GM21423 (cell line): Measurements from ENCODE around the gene C5.

Experiments
- ATAC-seq: cut with Tn5 transposase; IDR thresholded peaks from one replicate; pipeline ENCODE4 v1.9.1; 2021; ENCODE audit warnings: mild to moderate bottlenecking, moderate library complexity; ENCODE audit not compliant: unreplicated experiment

C5 gene

GRCh38 chr9:120927269-120928014 lies 122.6 kb downstream of the C5 start:
- no peak for ATAC-seq

DNA sequence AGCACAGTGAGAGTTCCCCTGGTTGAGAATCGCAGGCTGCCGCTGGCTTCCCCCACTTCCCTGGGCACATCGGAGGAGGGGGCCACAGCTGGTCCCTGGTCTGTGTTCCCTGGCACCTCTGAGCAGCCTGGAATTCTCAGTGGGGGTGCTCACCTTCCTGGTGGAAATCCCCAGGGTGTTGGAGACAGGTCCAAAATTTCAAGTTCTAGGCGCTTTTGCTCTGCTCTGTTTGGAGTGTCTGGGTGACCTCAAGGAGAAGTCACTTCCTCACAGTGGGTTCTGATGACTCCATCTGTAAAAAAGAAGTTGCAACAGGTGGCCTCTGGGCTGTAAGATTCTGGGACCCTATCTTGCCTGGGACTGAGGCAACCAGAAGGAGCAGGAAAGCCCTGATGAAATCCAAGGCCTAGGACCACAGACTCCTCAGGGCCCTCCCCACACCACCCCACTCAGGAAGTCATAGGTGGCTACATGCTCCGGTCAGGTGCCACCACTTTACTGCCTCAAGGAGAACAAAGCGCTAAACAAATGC lies 123.6 kb downstream of the C5 start, which contains the start of gene TRAF1:
TSS of gene TRAF1 (minus strand) at position 400 of the 532 bp plus-strand sequence. CDS start 721 bp downstream, outside the sequence.
- peak; percentile 11 for ATAC-seq

DNA sequence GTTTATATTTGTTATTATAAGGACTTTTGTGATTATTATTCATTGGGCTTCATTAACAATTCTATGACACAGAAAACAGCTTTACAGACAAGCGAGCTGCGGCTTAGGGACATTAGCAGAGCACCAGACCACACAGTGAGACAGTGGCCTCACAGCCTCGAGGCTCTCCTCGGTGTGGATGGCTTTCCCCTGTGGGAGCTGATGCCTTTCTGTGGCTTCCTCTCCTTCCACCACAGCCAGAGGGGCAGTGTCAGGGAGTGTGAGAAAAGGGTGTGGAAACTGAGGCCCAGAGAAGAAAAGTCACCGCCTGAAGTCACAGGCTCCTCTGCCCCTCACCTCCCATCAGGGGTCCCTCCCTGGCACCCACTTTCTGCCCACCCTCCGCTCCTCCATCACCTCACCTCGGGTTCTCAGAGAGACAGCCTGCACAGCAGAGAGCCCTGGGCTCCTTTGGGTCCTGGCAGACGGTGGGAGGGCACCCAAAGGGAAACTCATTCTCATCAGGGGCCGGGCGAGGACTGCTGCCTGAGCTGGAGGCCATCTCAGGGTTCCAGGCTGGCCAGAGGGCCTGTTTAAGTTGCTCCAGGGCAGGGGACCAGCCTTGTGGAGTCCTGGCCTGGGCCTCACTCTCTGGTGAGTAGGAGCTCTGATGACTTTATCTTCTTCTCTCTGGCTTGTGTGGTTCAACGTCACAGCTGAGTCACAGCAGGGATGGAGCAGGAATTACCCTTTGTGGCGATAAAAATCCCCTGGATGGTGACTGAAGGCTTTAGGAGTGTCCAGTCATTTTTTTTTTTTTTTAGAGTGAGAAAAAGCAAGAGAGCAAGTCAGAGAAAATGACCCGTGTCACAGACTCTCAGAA lies 124.3 kb downstream of the C5 start:
- ATAC-seq, result peak; percentile 28

- no peak for ATAC-seq
Observed at GRCh38 chr9:120924698-120925534, 125.2 kb downstream of the C5 start.

- no peak for ATAC-seq
Observed at GRCh38 chr9:120923620-120924328, 126.3 kb downstream of the C5 start.

DNA sequence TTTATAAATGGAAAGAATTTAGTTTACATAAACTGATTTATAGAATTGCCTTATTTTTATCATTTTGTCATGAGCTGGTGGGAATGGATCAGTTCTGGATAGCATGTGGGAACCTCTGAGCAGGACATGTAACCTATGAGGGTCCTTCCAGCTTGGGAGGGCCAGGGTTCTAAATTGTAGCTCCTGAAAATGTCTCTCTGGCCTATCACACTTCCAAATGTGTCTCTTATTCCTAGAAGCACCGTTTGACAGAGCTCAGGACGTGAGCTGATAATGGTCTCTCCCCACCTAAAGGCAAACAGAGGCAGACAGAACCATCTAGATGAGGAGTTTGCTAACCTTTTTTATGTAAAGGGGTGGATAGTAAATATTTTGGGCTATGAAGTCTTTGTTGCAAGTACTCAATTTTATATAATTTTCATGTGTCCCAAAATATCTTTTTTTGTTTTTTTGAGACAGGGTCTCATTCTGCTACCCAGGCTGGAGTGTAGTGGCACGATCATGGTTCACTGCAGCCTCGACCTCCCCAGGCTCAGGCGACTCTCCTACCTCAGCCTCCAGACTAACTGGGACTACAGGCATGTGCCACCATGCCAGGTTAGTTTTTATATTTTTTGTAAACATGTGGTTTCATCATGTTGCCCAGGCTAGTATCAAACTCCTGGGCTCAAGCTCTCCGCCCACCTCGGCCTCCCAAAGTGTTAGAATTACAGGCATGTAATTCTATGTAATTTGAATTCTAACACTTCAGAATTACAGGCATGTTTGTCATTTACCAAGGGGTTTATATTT lies 127.5 kb downstream of the C5 start:
- ATAC-seq, result no peak

- ATAC-seq, result no peak
Observed at GRCh38 chr9:120921661-120922181, 128.4 kb downstream of the C5 start.

DNA sequence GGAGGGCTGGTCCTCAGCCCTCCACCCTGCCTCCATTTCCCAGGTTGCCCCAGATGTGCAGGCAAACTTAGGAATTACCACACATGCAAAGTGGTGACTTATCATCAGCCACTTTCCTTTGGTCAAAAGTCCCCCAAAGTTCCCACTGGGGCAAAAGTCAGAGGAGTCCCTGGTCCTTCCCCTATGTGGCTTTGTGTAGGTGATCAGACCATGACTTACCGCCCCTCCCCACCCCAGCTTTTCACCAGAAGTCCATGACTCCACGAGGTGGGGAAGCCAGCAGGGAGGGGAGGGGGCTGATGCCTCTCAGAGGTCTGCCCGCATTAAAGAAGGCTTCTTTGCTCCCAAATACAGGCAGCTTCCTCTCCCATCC lies 129.3 kb downstream of the C5 start:
- ATAC-seq, result peak; percentile 28

GRCh38 chr9:120919843-120920805 lies 130.0 kb downstream of the C5 start:
- ATAC-seq, result no peak

GRCh38 chr9:120918931-120919842 lies 130.9 kb downstream of the C5 start:
- no peak for ATAC-seq

DNA sequence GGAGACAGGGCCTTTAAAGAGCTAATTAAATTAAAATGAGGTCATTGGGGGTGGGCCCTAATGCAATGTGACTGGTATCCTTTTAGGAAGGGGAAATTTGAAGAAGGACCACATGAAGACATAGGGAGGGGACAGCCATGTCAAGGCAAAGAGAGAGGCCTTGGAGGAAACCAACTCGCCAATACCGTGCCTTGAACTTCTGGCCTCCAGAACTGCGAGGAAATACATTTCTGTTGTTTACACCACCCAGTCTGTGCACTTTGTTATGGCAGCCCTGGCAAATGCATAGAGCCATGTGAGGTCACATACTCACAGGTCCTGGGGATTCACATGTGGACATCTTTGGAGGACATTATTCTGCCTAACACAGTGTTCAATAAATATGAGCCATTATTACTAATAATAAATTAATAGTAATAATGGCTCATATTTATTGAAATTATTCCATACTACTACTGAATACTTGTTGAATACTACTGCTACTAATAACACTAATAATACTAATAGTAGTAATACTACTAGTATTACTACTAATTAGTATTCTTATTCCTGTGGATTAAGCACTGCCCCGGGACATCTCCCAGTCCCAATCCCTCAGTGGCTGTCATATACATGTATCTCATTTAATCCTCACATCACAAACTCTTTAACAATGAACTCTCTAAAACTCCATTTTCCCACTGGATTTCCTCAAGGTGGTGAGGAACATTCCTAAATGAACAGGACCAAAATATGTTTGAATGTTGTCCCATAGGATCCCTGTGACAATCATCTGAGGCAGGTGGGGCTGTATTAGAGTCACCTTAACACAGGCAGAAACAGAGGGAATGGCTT lies 131.9 kb downstream of the C5 start:
- ATAC-seq, result no peak

- ATAC-seq, result no peak
Observed at GRCh38 chr9:120916991-120917880, 132.8 kb downstream of the C5 start.

DNA sequence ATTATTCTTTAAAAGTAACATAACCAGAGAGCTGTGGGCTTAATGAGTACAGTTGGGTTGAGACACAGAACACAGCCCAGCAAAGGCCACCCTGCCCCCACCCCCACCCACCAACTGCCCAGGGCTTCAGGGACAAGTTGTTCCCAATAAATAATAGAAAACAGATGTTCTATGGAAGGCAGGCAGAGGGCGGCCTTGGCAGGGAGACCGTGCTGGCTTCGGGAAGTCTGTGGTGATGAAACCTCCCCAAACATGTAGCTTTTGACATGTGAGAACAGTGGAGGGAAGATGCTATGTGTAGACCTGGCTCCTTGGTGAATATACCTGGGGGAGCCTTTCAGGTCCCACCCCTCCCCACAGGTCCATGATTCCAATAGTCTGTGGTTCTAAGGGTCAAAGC lies 133.5 kb downstream of the C5 start:
- no peak for ATAC-seq

GRCh38 chr9:120915854-120916470 lies 134.1 kb downstream of the C5 start:
- no peak for ATAC-seq

DNA sequence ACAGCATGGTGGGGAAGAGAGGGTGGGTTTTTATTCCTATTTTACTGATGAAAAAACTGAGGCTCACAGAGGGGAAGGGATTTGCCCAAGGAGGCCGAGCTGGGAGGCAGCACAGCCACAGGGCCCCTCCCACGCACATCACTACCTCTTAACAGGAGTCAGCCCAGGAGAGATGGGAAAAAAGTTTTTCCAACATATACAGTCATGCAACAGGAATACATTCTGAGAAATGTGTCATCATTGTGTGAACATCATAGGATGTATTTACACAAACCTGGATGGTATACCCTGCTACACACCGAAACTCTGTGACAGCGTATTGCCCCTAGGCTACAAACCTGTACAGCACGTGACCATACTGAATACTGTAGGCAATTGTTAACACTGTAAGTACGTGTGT lies 135.1 kb downstream of the C5 start:
- no peak for ATAC-seq
